AG09309 (cell line): ENCODE measurements around the gene PHACTR3.

Source experiments
- DNase-seq: peaks from one replicate; pipeline ENCODE4 v3.0.0-alpha.2; 2010; ENCODE audit warnings: low read depth
- H3K4me3 ChIP-seq: 2 replicates; pipeline ENCODE4 v1.5.1; 2011; ENCODE audit warnings: mild to moderate bottlenecking, low read depth, low read length, moderate library complexity; ENCODE audit not compliant: control insufficient read depth
- CTCF ChIP-seq: IDR thresholded peaks from 2 replicates; pipeline ENCODE4 v1.5.1; 2011; ENCODE audit warnings: mild to moderate bottlenecking, low read depth, low read length, inconsistent platforms; ENCODE audit not compliant: insufficient read depth, control insufficient read depth; ENCODE audit errors: missing control alignments

Gene PHACTR3

GRCh38 chr20:59829054-59829785, 224.9 kb downstream of the PHACTR3 start:
- no peak for DNase-seq
- no peak for TF ChIP-seq CTCF
- H3K4me3 ChIP-seq: no peak overlapping the region

GRCh38 chr20:59829786-59830664, 225.7 kb downstream of the PHACTR3 start:
- H3K4me3 ChIP-seq: no peak overlapping the region
- DNase-seq: no peak
- no peak for TF ChIP-seq CTCF

GRCh38 chr20:59830665-59831023, 226.3 kb downstream of the PHACTR3 start:
- DNase-seq: no peak
- no peak for TF ChIP-seq CTCF
- H3K4me3 ChIP-seq: no peak overlapping the region

GRCh38 chr20:59831024-59831915, 226.9 kb downstream of the PHACTR3 start:
- TF ChIP-seq CTCF: no peak
- no peak for DNase-seq

GRCh38 chr20:59831916-59832270, 227.6 kb downstream of the PHACTR3 start:
- DNase-seq: no peak
- TF ChIP-seq CTCF: no peak
- no peak overlapping the region for H3K4me3 ChIP-seq

More at GRCh38 chr20:59831024-59831915, 226.9 kb downstream of the PHACTR3 start:
- H3K4me3 ChIP-seq: no peak overlapping the region
